HL-60 (cell line): ENCODE results near the gene AQP2.

Experiments used
- DNase-seq, 2 experiments: peaks; one replicate each; pipeline ENCODE4 v3.0.0-alpha.2; 2010 to 2020; ENCODE audit warnings: low read depth in 1 of 2, low spot score in 1 of 2
- H3K27ac ChIP-seq: fragments of 250-450 bp; sonication (Bioruptor Pico); replicated peaks from 2 replicates; pipeline ENCODE4 v1.5.1; 2020; ENCODE audit warnings: mild to moderate bottlenecking, moderate library complexity
- H3K27me3 ChIP-seq: fragments of 250-450 bp; sonication (Bioruptor Pico); 2 replicates; pipeline ENCODE4 v1.5.1; 2021; ENCODE audit warnings: mild to moderate bottlenecking, moderate library complexity; ENCODE audit not compliant: insufficient read depth, poor library complexity, severe bottlenecking
- H3K4me3 ChIP-seq: replicated peaks from 2 replicates; pipeline ENCODE4 v1.5.1; 2011; ENCODE audit warnings: mild to moderate bottlenecking, control low read depth, low read length; ENCODE audit not compliant: insufficient read depth
- CTCF ChIP-seq: IDR thresholded peaks from one replicate; pipeline ENCODE4 v1.5.1; 2011; ENCODE audit warnings: low read length, control low read depth, inconsistent platforms; ENCODE audit not compliant: insufficient read depth
- GABPA ChIP-seq: IDR thresholded peaks from 2 replicates; pipeline ENCODE4 v1.6.1; 2012; ENCODE audit warnings: low read depth
- POLR2AphosphoS5 ChIP-seq: IDR thresholded peaks from 2 replicates; pipeline ENCODE4 v1.6.1; 2012; ENCODE audit warnings: low read depth
- SPI1 ChIP-seq: IDR thresholded peaks from 2 replicates; pipeline ENCODE4 v1.6.1; 2012; ENCODE audit warnings: low read depth, mild to moderate bottlenecking, borderline replicate concordance
- TF ChIP-seq, protein P1 (sequence below): IDR thresholded peaks from 2 replicates; pipeline ENCODE4 v1.6.1; 2012; ENCODE audit warnings: low read depth; ENCODE audit not compliant: insufficient replicate concordance

The AQP2 gene

GRCh38 chr12:50006280-50006679, 55.7 kb downstream of the AQP2 start:
- Histone ChIP-seq H3K27ac (no peak overlapping the region), H3K4me3 (no peak overlapping the region), H3K27me3 (no peaks in the 10 kb centered on the region)
- TF ChIP-seq CTCF = no peak
- TF ChIP-seq POLR2AphosphoS5 = no peak
- no peak for TF ChIP-seq SPI1
- TF ChIP-seq GABPA = no peak
- no peak for DNase-seq

DNA sequence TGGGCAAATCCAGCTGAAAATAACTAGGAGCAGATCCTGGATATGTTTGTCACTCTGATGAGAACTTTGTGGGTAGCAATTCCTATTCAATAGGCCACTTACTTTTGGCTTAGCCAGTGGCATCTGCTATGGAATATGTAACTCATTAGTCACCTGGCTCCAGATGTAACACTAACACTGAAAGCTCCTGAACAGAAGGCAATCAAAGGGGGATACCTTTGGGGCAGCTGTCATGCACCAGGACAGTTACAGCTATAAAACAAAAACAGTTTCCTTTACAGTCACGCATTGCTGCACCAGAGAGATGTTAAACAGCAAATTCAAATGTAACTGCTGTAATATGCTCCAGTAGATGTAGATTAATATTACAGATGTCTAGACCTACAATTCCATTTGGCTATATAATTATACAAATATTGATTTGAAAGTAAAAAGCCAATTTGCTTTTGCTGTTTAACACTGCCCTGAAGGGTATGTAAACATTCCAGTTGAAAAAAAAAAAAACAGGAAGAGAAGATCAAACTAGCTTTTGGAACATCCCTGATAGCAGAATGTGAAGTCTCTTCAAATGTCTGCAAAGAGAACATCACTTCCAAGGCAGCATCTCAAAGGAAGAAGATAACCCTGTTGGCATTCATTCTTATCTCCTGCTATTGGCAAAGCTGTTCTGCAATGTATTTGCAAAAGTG, 56.4 kb downstream of the AQP2 start:
- no peak for DNase-seq
- no peaks in the 10 kb centered on the region for H3K27me3 ChIP-seq
- H3K27ac ChIP-seq = no peak overlapping the region
- no peak overlapping the region for H3K4me3 ChIP-seq
- TF ChIP-seq CTCF (no peak), GABPA (no peak), SPI1 (no peak), POLR2AphosphoS5 (no peak)
- TF ChIP-seq, protein P1, sequence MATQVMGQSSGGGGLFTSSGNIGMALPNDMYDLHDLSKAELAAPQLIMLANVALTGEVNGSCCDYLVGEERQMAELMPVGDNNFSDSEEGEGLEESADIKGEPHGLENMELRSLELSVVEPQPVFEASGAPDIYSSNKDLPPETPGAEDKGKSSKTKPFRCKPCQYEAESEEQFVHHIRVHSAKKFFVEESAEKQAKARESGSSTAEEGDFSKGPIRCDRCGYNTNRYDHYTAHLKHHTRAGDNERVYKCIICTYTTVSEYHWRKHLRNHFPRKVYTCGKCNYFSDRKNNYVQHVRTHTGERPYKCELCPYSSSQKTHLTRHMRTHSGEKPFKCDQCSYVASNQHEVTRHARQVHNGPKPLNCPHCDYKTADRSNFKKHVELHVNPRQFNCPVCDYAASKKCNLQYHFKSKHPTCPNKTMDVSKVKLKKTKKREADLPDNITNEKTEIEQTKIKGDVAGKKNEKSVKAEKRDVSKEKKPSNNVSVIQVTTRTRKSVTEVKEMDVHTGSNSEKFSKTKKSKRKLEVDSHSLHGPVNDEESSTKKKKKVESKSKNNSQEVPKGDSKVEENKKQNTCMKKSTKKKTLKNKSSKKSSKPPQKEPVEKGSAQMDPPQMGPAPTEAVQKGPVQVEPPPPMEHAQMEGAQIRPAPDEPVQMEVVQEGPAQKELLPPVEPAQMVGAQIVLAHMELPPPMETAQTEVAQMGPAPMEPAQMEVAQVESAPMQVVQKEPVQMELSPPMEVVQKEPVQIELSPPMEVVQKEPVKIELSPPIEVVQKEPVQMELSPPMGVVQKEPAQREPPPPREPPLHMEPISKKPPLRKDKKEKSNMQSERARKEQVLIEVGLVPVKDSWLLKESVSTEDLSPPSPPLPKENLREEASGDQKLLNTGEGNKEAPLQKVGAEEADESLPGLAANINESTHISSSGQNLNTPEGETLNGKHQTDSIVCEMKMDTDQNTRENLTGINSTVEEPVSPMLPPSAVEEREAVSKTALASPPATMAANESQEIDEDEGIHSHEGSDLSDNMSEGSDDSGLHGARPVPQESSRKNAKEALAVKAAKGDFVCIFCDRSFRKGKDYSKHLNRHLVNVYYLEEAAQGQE = no peak
